Fibroblast of lung (primary cell): ENCODE results near the gene ZSWIM5. TPM values are rescaled to one million over a fixed set of nuclear protein-coding genes. Genes with fewer than 3 reads are reported as not detected.

Source experiments
- DNase-seq, 2 donors: peaks; one replicate each; pipeline versions ENCODE4 v3.0.0 to v3.0.0-alpha.2; 2010; ENCODE audit warnings: low read depth in 2 of 2
- H2AFZ ChIP-seq: 2 replicates; pipeline ENCODE4 v1.5.1; 2012; ENCODE audit warnings: low read length, control low read depth, inconsistent platforms
- H3K27ac ChIP-seq: 2 replicates; pipeline ENCODE4 v1.5.1; 2011; ENCODE audit warnings: low read length, control low read depth; ENCODE audit not compliant: insufficient read depth
- H3K27me3 ChIP-seq: 2 replicates; pipeline ENCODE4 v1.5.1; 2011; ENCODE audit warnings: mild to moderate bottlenecking, low read length; ENCODE audit not compliant: control insufficient read depth, insufficient read depth
- H3K36me3 ChIP-seq: 2 replicates; pipeline ENCODE4 v1.5.1; 2011; ENCODE audit warnings: low read length; ENCODE audit not compliant: control insufficient read depth, insufficient read depth
- H3K4me1 ChIP-seq: 2 replicates; pipeline ENCODE4 v1.5.1; 2011; ENCODE audit warnings: low read length; ENCODE audit not compliant: control insufficient read depth, insufficient read depth; ENCODE audit errors: extremely low read depth
- H3K4me2 ChIP-seq: 2 replicates; pipeline ENCODE4 v1.5.1; 2011; ENCODE audit warnings: low read length, control low read depth; ENCODE audit not compliant: insufficient read depth; ENCODE audit errors: extremely low read depth
- H3K4me3 ChIP-seq, 4 experiments: fragments of 200-600 bp in 1 of 4; sonication (generic) in 1 of 4; replicated peaks in 1 of 4; 2 replicates each; pipeline ENCODE4 v1.5.1; 2011 to 2016; ENCODE audit warnings: low read length in 4 of 4, low read depth in 3 of 4, mild to moderate bottlenecking in 3 of 4, control low read depth in 2 of 4, inconsistent platforms in 1 of 4, mixed read lengths in 1 of 4; ENCODE audit not compliant: insufficient read depth in 1 of 4; ENCODE audit errors: control extremely low read depth in 1 of 4
- H3K79me2 ChIP-seq: 2 replicates; pipeline ENCODE4 v1.5.1; 2012; ENCODE audit warnings: mild to moderate bottlenecking, low read length, inconsistent platforms; ENCODE audit not compliant: control insufficient read depth, insufficient read depth
- H3K9ac ChIP-seq: 2 replicates; pipeline ENCODE4 v1.5.1; 2011; ENCODE audit warnings: mild to moderate bottlenecking, low read length, control low read depth; ENCODE audit not compliant: insufficient read depth
- H3K9me3 ChIP-seq: 2 replicates; pipeline ENCODE4 v1.5.1; 2012; ENCODE audit warnings: low read depth, low read length; ENCODE audit not compliant: control insufficient read depth, insufficient read depth
- H4K20me1 ChIP-seq: 2 replicates; pipeline ENCODE4 v1.5.1; 2011; ENCODE audit warnings: low read length; ENCODE audit not compliant: control insufficient read depth, insufficient read depth; ENCODE audit errors: extremely low read depth
- CTCF ChIP-seq, 2 donors: IDR thresholded peaks in 1 of 2; conservative IDR thresholded peaks in 1 of 2; 1 replicate in 1 of 2; 2 replicates in 1 of 2; pipeline ENCODE4 v1.5.1; 2011 to 2012; ENCODE audit warnings: low read length in 2 of 2, control low read depth in 1 of 2, inconsistent platforms in 1 of 2, low read depth in 1 of 2, mild to moderate bottlenecking in 1 of 2
- EZH2 ChIP-seq: IDR thresholded peaks from 2 replicates; pipeline ENCODE4 v1.5.1; 2012; ENCODE audit warnings: low read length, control low read depth, mild to moderate bottlenecking; ENCODE audit errors: missing control alignments
- polyA plus RNA-seq, 2 donors: library from polyadenylated mRNA; depleted of rRNA in 1 of 2; stranded (reverse) in 1 of 2; unstranded in 1 of 2; fragments of >200 nt; gene quantifications; 2 replicates each; pipeline ENCODE4 v1.2.1, GENCODE V29; 2011 to 2012; ENCODE audit warnings: missing spikeins in 1 of 2
- total RNA-seq: library from RNA; depleted of rRNA; stranded (reverse); fragments of >200 nt; gene quantifications from 2 replicates; pipeline ENCODE4 v1.2.1, GENCODE V29; 2014

ZSWIM5 gene
- total and polyA plus RNA-seq, 2 donors (not counting 1 experiment from before 2014, with no cell fraction given), result 0.73 to 0.99 TPM

DNA sequence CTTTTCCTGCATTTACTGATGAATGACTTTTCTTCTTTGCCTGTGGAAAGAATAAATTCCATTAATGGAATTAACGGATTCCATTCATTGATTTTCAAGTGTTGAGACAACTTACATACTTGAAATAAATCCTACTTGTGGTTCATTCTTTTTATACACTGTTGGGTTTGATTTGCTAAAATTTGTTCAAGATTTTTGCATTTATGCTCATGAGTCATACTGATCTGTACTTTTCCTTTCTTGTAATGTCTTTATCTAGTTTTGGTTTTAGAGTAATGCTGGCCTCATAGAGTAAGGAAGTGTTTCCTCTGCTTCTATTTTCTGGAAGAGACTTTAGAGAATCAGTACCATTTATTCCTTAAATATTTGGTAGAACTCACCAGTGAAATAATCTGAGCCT lies 180.0 kb downstream of the ZSWIM5 start:
- H3K9me3 ChIP-seq, result no peaks in the 10 kb centered on the region
- H3K27ac ChIP-seq, result no peak overlapping the region
- no peak overlapping the region for H3K4me2 ChIP-seq
- H2AFZ ChIP-seq, result no peak overlapping the region
- no peak overlapping the region for H3K4me3 ChIP-seq
- TF ChIP-seq EZH2 (no peak), CTCF (conservative IDR thresholded peaks at IDR 0.05 in 1 of 2, IDR thresholded peaks at IDR 0.05 in 1 of 2; ENCODE audit: low read depth in 1 of 2, low read length in 2 of 2) (no peak)
- H3K36me3 ChIP-seq, result no peaks in the 10 kb centered on the region
- H3K79me2 ChIP-seq, result no peaks in the 10 kb centered on the region
- peak in 1 of 2 donors; percentile 36 for DNase-seq
- H3K4me1 ChIP-seq, result no peaks in the 10 kb centered on the region
- no peaks in the 10 kb centered on the region for H4K20me1 ChIP-seq
- no peaks in the 10 kb centered on the region for H3K27me3 ChIP-seq
- H3K9ac ChIP-seq, result no peak overlapping the region

- H3K4me1 ChIP-seq, result no peaks in the 10 kb centered on the region
- H3K36me3 ChIP-seq, result no peaks in the 10 kb centered on the region
- H2AFZ ChIP-seq, result no peak overlapping the region
- no peak overlapping the region for H3K27ac ChIP-seq
- H3K4me3 ChIP-seq, result no peak overlapping the region
- no peak overlapping the region for H3K9ac ChIP-seq
- no peaks in the 10 kb centered on the region for H3K27me3 ChIP-seq
- no peak for DNase-seq
- no peaks in the 10 kb centered on the region for H3K79me2 ChIP-seq
- no peak overlapping the region for H3K4me2 ChIP-seq
- no peak for TF ChIP-seq EZH2
- TF ChIP-seq CTCF (conservative IDR thresholded peaks at IDR 0.05 in 1 of 2, IDR thresholded peaks at IDR 0.05 in 1 of 2; ENCODE audit: low read depth in 1 of 2, low read length in 2 of 2), result no peak
- H4K20me1 ChIP-seq, result no peaks in the 10 kb centered on the region
- H3K9me3 ChIP-seq, result no peaks in the 10 kb centered on the region
Observed at GRCh38 chr1:45023663-45024062, 182.7 kb downstream of the ZSWIM5 start.

DNA sequence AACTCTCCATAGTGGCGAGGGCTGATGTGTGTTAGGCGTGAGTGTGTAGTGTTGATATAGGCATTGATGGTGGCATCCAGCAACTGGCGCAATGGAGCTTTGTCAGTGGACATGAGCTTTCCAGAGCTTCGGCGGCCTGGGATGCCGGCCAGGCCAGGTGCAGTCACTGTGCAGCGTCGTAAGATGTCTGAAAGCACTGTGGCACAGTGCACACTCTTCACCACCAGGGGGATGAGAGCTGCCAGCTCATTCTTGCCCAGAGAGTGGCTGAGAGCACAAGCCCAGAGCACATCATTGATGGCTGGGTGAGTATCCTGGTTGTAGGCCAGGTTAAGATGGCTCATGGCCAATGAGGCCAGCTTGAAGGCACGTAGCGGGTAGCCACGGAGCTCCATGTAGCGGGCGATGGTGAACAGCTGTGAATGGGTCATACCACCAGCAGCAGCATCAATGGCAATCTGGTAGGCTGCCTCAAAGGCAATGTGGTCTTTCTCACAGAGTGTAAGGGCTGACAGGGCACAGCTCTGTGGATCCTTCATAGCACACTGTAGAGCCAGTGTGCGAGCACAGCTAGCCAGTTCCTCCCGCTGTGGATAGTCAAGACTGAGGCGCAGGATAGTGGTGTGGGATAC lies 187.7 kb downstream of the ZSWIM5 start:
- no peak overlapping the region for H3K4me2 ChIP-seq
- peaks cover 2% of the 10 kb centered on the region for H3K4me1 ChIP-seq
- H3K9me3 ChIP-seq, result no peaks in the 10 kb centered on the region
- peaks cover 2% of the 10 kb centered on the region for H3K36me3 ChIP-seq
- H3K4me3 ChIP-seq, result no peak overlapping the region
- peaks cover 1% of the 10 kb centered on the region for H3K79me2 ChIP-seq
- H2AFZ ChIP-seq, result no peak overlapping the region
- peak; percentile 56 to 64 for DNase-seq
- no peak overlapping the region for H3K9ac ChIP-seq
- TF ChIP-seq CTCF (conservative IDR thresholded peaks at IDR 0.05 in 1 of 2, IDR thresholded peaks at IDR 0.05 in 1 of 2; ENCODE audit: low read depth in 1 of 2, low read length in 2 of 2) (peak; percentile 79 to 89), EZH2 (no peak)
- no peaks in the 10 kb centered on the region for H4K20me1 ChIP-seq
- no peaks in the 10 kb centered on the region for H3K27me3 ChIP-seq
- H3K27ac ChIP-seq, result no peak overlapping the region
